Endothelial cell of umbilical vein (primary cell): ENCODE measurements around the gene DGKD. TPM values are rescaled to one million over a fixed set of nuclear protein-coding genes. Genes with fewer than 3 reads are reported as not detected.

ENCODE experiments used
- BruUV-seq: library from RNA; stranded (reverse); fragments of 400-500 nt; replicated peaks from 2 replicates; lab custom pipeline; 2021; lab: Mats Ljungman, UMichigan
- CTCF ChIA-PET: fragments of 300-600, 350-600 bp; sonication (Branson Sonifier 250); formaldehyde crosslinking; loops from one replicate; lab custom pipeline; 2021; ENCODE audit warnings: antibody characterized with exemption, inconsistent platforms; lab: Charles Lee
- POLR2A ChIA-PET: fragments of 300-600, 350-600 bp; sonication (Branson Sonifier 250); formaldehyde crosslinking; loops from one replicate; lab custom pipeline; 2021; ENCODE audit warnings: antibody characterized with exemption, inconsistent platforms; lab: Charles Lee
- DNase-seq: peaks from one replicate; pipeline ENCODE4 v3.0.0-alpha.2; 2011; ENCODE audit warnings: low read depth, low spot score
- FAIRE-seq: peaks from 2 replicates; lab custom pipeline; 2011; peaks lifted over from hg19 to GRCh38; lab: Jason Lieb, UNC
- H2AFZ ChIP-seq: 2 replicates; pipeline ENCODE4 v1.6.0; 2012; ENCODE audit warnings: low read depth, low read length, control low read depth, inconsistent platforms
- H3K27ac ChIP-seq: 2 replicates; pipeline ENCODE4 v1.5.1; 2011; ENCODE audit warnings: low read depth, mild to moderate bottlenecking, control low read depth, low read length, moderate library complexity; ENCODE audit not compliant: insufficient read depth
- H3K27me3 ChIP-seq, 2 experiments: 2 replicates each; pipeline versions ENCODE4 v1.6.0 to v1.6.1; 2011; ENCODE audit warnings: low read length in 2 of 2, mixed read lengths in 1 of 2; ENCODE audit not compliant: control insufficient read depth in 2 of 2, insufficient read depth in 2 of 2
- H3K36me3 ChIP-seq, 2 experiments: 2 replicates in 1 of 2; 3 replicates in 1 of 2; pipeline ENCODE4 v1.5.1; 2011; ENCODE audit warnings: low read length in 2 of 2, mild to moderate bottlenecking in 1 of 2, moderate library complexity in 1 of 2; ENCODE audit not compliant: control insufficient read depth in 2 of 2, insufficient read depth in 2 of 2; ENCODE audit errors: extremely low read depth in 1 of 2
- H3K4me1 ChIP-seq: 3 replicates; pipeline ENCODE4 v1.5.1; 2011; ENCODE audit warnings: mild to moderate bottlenecking, low read length; ENCODE audit not compliant: control insufficient read depth, insufficient read depth; ENCODE audit errors: extremely low read depth
- H3K4me2 ChIP-seq: 2 replicates; pipeline ENCODE4 v1.6.1; 2011; ENCODE audit warnings: low read length, control low read depth, mixed read lengths; ENCODE audit not compliant: insufficient read depth
- H3K4me3 ChIP-seq, 3 experiments: fragments of 200-600 bp in 1 of 3; sonication (generic), shearing (Covaris generic) in 1 of 3; replicated peaks in 1 of 3; 2 replicates each; pipeline ENCODE4 v1.5.1; 2011 to 2016; ENCODE audit warnings: control low read depth in 3 of 3, low read length in 3 of 3, mild to moderate bottlenecking in 2 of 3, inconsistent platforms in 1 of 3, low read depth in 1 of 3, moderate library complexity in 1 of 3; ENCODE audit not compliant: insufficient read depth in 1 of 3
- H3K79me2 ChIP-seq: 2 replicates; pipeline ENCODE4 v1.6.0; 2012; ENCODE audit warnings: low read length, inconsistent platforms; ENCODE audit not compliant: control insufficient read depth, insufficient read depth
- H3K9ac ChIP-seq: replicated peaks from 2 replicates; pipeline ENCODE3; 2011; ENCODE audit warnings: low read length, control low read depth; ENCODE audit not compliant: insufficient read depth; ENCODE audit errors: extremely low read depth
- H3K9me1 ChIP-seq: replicated peaks from 3 replicates; pipeline ENCODE4 v1.6.0; 2011; ENCODE audit warnings: mild to moderate bottlenecking, low read length; ENCODE audit not compliant: control insufficient read depth, insufficient read depth; ENCODE audit errors: extremely low read depth
- H3K9me3 ChIP-seq: replicated peaks from 2 replicates; pipeline ENCODE4 v1.5.1; 2012; ENCODE audit warnings: low read length, inconsistent platforms; ENCODE audit not compliant: control insufficient read depth, insufficient read depth
- H4K20me1 ChIP-seq: replicated peaks from 2 replicates; pipeline ENCODE3; 2011; ENCODE audit warnings: mild to moderate bottlenecking, low read length; ENCODE audit not compliant: control insufficient read depth, insufficient read depth; ENCODE audit errors: extremely low read depth
- CTCF ChIP-seq, 2 donors: IDR thresholded peaks; 1 replicate in 1 of 2; 2 replicates in 1 of 2; pipeline ENCODE4 v1.5.1; 2011; ENCODE audit warnings: low read length in 2 of 2, mild to moderate bottlenecking in 2 of 2, moderate library complexity in 2 of 2, control low read depth in 1 of 2, inconsistent platforms in 1 of 2, low read depth in 1 of 2; ENCODE audit not compliant: insufficient read depth in 1 of 2; ENCODE audit errors: extremely low read depth in 1 of 2
- EZH2 ChIP-seq: IDR thresholded peaks from 2 replicates; pipeline ENCODE4 v1.6.1; 2012; ENCODE audit warnings: borderline replicate concordance, low read depth, mild to moderate bottlenecking, moderate library complexity, low read length, inconsistent platforms; ENCODE audit not compliant: severe bottlenecking
- FOS ChIP-seq: IDR thresholded peaks from 2 replicates; pipeline ENCODE4 v1.6.1; 2011; ENCODE audit warnings: mild to moderate bottlenecking, low read length, moderate library complexity, borderline replicate concordance; ENCODE audit not compliant: insufficient read depth
- GATA2 ChIP-seq: IDR thresholded peaks from 2 replicates; pipeline ENCODE4 v1.7.0; 2011; ENCODE audit warnings: low read depth, mild to moderate bottlenecking, moderate library complexity, mixed read lengths, low read length; ENCODE audit not compliant: insufficient read length, insufficient read depth
- JUN ChIP-seq: IDR thresholded peaks from 2 replicates; pipeline ENCODE4 v1.6.1; 2011; ENCODE audit warnings: borderline replicate concordance, low read depth; ENCODE audit not compliant: insufficient read length, insufficient read depth
- MAX ChIP-seq: IDR thresholded peaks from 2 replicates; pipeline ENCODE4 v1.6.1; 2011; ENCODE audit not compliant: insufficient read depth, insufficient read length
- MYC ChIP-seq: IDR thresholded peaks from one replicate; pipeline ENCODE4 v1.6.1; 2011; ENCODE audit warnings: mild to moderate bottlenecking, low read depth, low read length
- POLR2A ChIP-seq: IDR thresholded peaks from 2 replicates; pipeline ENCODE4 v1.6.1; 2012; ENCODE audit warnings: low read depth, mild to moderate bottlenecking, control low read depth, low read length
- POLR2AphosphoS5 ChIP-seq: IDR thresholded peaks from 2 replicates; pipeline ENCODE4 v1.6.1; 2012; ENCODE audit warnings: low read depth, mild to moderate bottlenecking, control low read depth, low read length, moderate library complexity; ENCODE audit not compliant: insufficient read depth
- dilution Hi-C: fragments of 300-500 bp; cut with MboI; formaldehyde crosslinking; loops from one replicate; pipeline ENCODE4 v1.15.0; 2019; ENCODE audit warnings: low sequenced_read_pairs; ENCODE audit not compliant: extremely low pct_ligation_motif_present
- intact Hi-C: fragments of 100-400 bp; cut with micrococcal nuclease; formaldehyde crosslinking; loops from one replicate; pipeline ENCODE4 v1.10.0; 2022
- polyA plus RNA-seq, 4 experiments: library from polyadenylated mRNA; depleted of rRNA in 3 of 4; stranded (reverse) in 3 of 4; unstranded in 1 of 4; fragments of >200 nt; gene quantifications; 2 replicates each; pipeline versions ENCODE4 v1.2.1 to v1.2.3, GENCODE V29; 2011 to 2012; ENCODE audit warnings: missing spikeins in 1 of 4
- total RNA-seq: library from RNA; stranded (reverse); gene quantifications from 2 replicates; pipeline ENCODE4 v1.2.3, GENCODE V29; 2021

Gene DGKD
- total and polyA plus RNA-seq, 2 donors (not counting 3 experiments of a cell fraction or from before 2014, with no cell fraction given): 10.8 to 36.6 TPM

- Histone ChIP-seq H4K20me1 (no peaks in the 10 kb centered on the region), H3K9me3 (no peaks in the 10 kb centered on the region), H3K9me1 (no peaks in the 10 kb centered on the region), H3K79me2 (no peaks in the 10 kb centered on the region), H3K36me3 (peaks cover 0 to 24% of the 10 kb centered on the region in 2 experiments), H3K9ac (no peak overlapping the region), H3K27ac (no peak overlapping the region), H3K4me2 (no peak overlapping the region), H3K4me1 (no peaks in the 10 kb centered on the region), H3K27me3 (no peaks in the 10 kb centered on the region), H3K4me3 (no peak overlapping the region), H2AFZ (no peak overlapping the region)
- intact Hi-C loops: no loop called here
- TF ChIP-seq MYC (no peak), POLR2A (no peak), CTCF (IDR thresholded peaks at IDR 0.05; ENCODE audit: extremely low read depth in 1 of 2, insufficient read depth in 1 of 2, low read depth in 1 of 2, low read length in 2 of 2) (no peak), EZH2 (no peak), GATA2 (no peak), POLR2AphosphoS5 (no peak), JUN (no peak), FOS (no peak), MAX (no peak)
- ChIA-PET POLR2A (no interaction called here), CTCF (interaction anchor here (3.6 kb wide), 1 partner anchor 12 kb away, joined by 16 read pairs; no protein-coding TSS in a partner anchor)
- BruUV-seq: no TSS peak
- dilution Hi-C loops: no loop called here
- no peak for FAIRE-seq
- DNase-seq: no peak
These were observed 106.6 kb downstream of the DGKD start for GRCh38 chr2:233460726-233461441.
